ENCODE data around the gene HOMER2. TPM values are rescaled to one million over a fixed set of nuclear protein-coding genes. Genes with fewer than 3 reads are reported as not detected.

Gene HOMER2
- total RNA-seq, 2 experiments from 2014 or later, result 5.4 TPM

DNA sequence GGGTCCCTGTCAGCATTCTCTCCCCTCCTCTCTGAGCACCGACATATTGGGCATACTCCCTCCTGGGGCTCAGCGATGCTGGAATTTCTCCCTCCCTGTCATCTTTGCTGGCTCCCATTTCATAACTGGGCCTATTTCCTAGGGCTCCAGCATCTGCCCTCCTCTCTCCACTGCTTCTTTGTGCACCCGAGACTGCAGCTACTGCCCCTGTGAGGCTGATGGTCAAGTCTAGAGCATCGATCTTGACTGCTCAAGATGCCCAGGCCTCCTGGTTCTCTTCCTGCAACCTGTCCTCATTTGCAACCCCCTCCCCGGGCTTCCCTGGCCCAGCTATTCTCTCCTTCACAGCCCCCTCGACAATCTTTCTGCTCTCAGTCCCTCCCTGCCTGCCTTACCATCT is 89.6 kb downstream of the HOMER2 start:
- H3K27ac Mint-ChIP-seq, result no peak overlapping the region
- H3K4me3 Mint-ChIP-seq, result no peak overlapping the region
- no peaks in the 10 kb centered on the region for H3K36me3 Mint-ChIP-seq (ENCODE audit: low read depth)
- H3K27me3 Mint-ChIP-seq, result no peaks in the 10 kb centered on the region
- H3K9me3 Mint-ChIP-seq, result no peaks in the 10 kb centered on the region
- no peaks in the 10 kb centered on the region for H3K4me1 Mint-ChIP-seq (ENCODE audit: low read depth)
- POLR2A ChIA-PET, result interaction anchor here (1.0 kb wide), 1 partner anchor 11 kb away, joined by 3 read pairs; no protein-coding TSS in a partner anchor
- no peak for ATAC-seq
- intact Hi-C loops (cut with micrococcal nuclease), result no loop called here
- no peak for TF ChIP-seq CTCF (IDR thresholded peaks at IDR 0.05)
- DNase-seq, result no peak
- CTCF ChIA-PET, result interaction anchor here (2.8 kb wide), 1 partner anchor 13 kb away, joined by 6 read pairs; no protein-coding TSS in a partner anchor

DNA sequence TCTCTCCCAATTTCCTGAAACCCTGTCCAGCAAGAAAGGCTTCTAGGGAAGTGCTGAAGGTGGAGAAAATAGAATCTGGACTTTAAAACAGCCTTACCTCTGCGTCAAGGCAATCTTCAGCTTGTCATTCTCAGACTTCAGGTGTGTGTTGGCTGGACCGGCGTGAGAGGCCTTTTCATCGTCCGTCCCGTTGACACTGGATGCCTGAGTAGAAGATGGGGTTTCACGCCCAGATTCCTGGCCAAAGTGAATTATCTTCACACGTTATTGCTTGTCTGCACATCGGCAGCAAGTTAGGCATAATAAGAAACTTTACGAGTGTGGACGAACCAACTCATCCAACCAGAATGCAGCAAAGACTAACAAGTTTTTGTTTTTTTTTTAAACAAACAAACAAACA is 93.6 kb downstream of the HOMER2 start:
- H3K36me3 Mint-ChIP-seq (ENCODE audit: low read depth), result no peaks in the 10 kb centered on the region
- TF ChIP-seq CTCF (IDR thresholded peaks at IDR 0.05), result no peak
- intact Hi-C loops (cut with micrococcal nuclease), result no loop called here
- CTCF ChIA-PET, result no interaction called here
- H3K4me3 Mint-ChIP-seq, result no peak overlapping the region
- no peaks in the 10 kb centered on the region for H3K9me3 Mint-ChIP-seq
- POLR2A ChIA-PET, result no interaction called here
- ATAC-seq (no peak), DNase-seq (no peak)
- H3K4me1 Mint-ChIP-seq (ENCODE audit: low read depth), result no peaks in the 10 kb centered on the region
- no peaks in the 10 kb centered on the region for H3K27me3 Mint-ChIP-seq
- H3K27ac Mint-ChIP-seq, result no peak overlapping the region

- Mint-ChIP-seq H3K4me1 (ENCODE audit: low read depth) (peaks cover 8% of the 10 kb centered on the region), H3K27ac (no peak overlapping the region), H3K9me3 (no peaks in the 10 kb centered on the region), H3K27me3 (no peaks in the 10 kb centered on the region), H3K36me3 (ENCODE audit: low read depth) (no peaks in the 10 kb centered on the region), H3K4me3 (no peak overlapping the region)
- TF ChIP-seq CTCF (IDR thresholded peaks at IDR 0.05), result no peak
- intact Hi-C loops (cut with micrococcal nuclease), result no loop called here
- DNase-seq (no peak), ATAC-seq (no peak)
- CTCF ChIA-PET, result interaction anchor here (0.8 to 1.2 kb wide), 5 partner anchors 8 to 144 kb away, joined by 3 to 5 read pairs (median 4); no protein-coding TSS in a partner anchor
- POLR2A ChIA-PET, result no interaction called here
Measured at GRCh38 chr15:82856397-82857170, 95.9 kb downstream of the HOMER2 start.

GRCh38 chr15:82855286-82856100 is 97.0 kb downstream of the HOMER2 start:
- Mint-ChIP-seq H3K9me3 (no peaks in the 10 kb centered on the region), H3K4me1 (ENCODE audit: low read depth) (peaks cover 8% of the 10 kb centered on the region), H3K36me3 (ENCODE audit: low read depth) (no peaks in the 10 kb centered on the region), H3K27me3 (no peaks in the 10 kb centered on the region), H3K27ac (no peak overlapping the region), H3K4me3 (no peak overlapping the region)
- POLR2A ChIA-PET, result no interaction called here
- CTCF ChIA-PET, result interaction anchor here (1.1 to 1.2 kb wide), 3 partner anchors 9 to 108 kb away, joined by 3 to 5 read pairs (median 3); no protein-coding TSS in a partner anchor
- TF ChIP-seq CTCF (IDR thresholded peaks at IDR 0.05), result no peak
- intact Hi-C loops (cut with micrococcal nuclease), result no loop called here
- ATAC-seq (no peak), DNase-seq (no peak)

GRCh38 chr15:82854554-82854953 is 98.0 kb downstream of the HOMER2 start:
- no peak overlapping the region for H3K27ac Mint-ChIP-seq
- no peak for DNase-seq
- no peaks in the 10 kb centered on the region for H3K36me3 Mint-ChIP-seq (ENCODE audit: low read depth)
- ChIA-PET CTCF (no interaction called here), POLR2A (interaction anchor here (0.6 kb wide), 1 partner anchor 138 kb away, joined by 3 read pairs; no protein-coding TSS in a partner anchor)
- H3K9me3 Mint-ChIP-seq, result no peaks in the 10 kb centered on the region
- no peak overlapping the region for H3K4me3 Mint-ChIP-seq
- H3K4me1 Mint-ChIP-seq (ENCODE audit: low read depth), result peaks cover 11% of the 10 kb centered on the region
- no peaks in the 10 kb centered on the region for H3K27me3 Mint-ChIP-seq
- ATAC-seq, result no peak
- TF ChIP-seq CTCF (IDR thresholded peaks at IDR 0.05), result no peak
- intact Hi-C loops (cut with micrococcal nuclease), result no loop called here

Data from activated CD8-positive, alpha-beta T cell treated with anti-CD3 and anti-CD28 coated beads for 36 hours (primary cell).